Left renal pelvis (tissue), 4 donors: ENCODE results near the gene SEC22C. TPM values are rescaled to one million over a fixed set of nuclear protein-coding genes. Genes with fewer than 3 reads are reported as not detected.

ENCODE experiments used
- DNase-seq, 4 donors: peaks; one replicate each; pipeline ENCODE4 v3.0.0-alpha.2; 2013; ENCODE audit warnings: low read depth in 4 of 4, low spot score in 3 of 4
- polyA plus RNA-seq, 4 donors: library from polyadenylated mRNA; unstranded; fragments of 120-200 nt; gene quantifications; one replicate each; pipeline ENCODE4 v1.2.1, GENCODE V29; 2013; ENCODE audit not compliant: insufficient read length in 4 of 4

The SEC22C gene
- polyA plus RNA-seq, 4 donors = 43.9 to 47.6 (median 45.9) TPM

- no peak for DNase-seq
These were observed 65.8 kb downstream of the SEC22C start for GRCh38 chr3:42515976-42516375.

- no peak for DNase-seq
These were observed 66.3 kb downstream of the SEC22C start for GRCh38 chr3:42515391-42515916.

GRCh38 chr3:42514876-42515275 lies 66.9 kb downstream of the SEC22C start:
- DNase-seq = no peak

- no peak for DNase-seq
These were observed 68.2 kb downstream of the SEC22C start for GRCh38 chr3:42513521-42513920.

GRCh38 chr3:42513121-42513520 lies 68.6 kb downstream of the SEC22C start:
- no peak for DNase-seq

- DNase-seq = no peak
These were observed 70.0 kb downstream of the SEC22C start for GRCh38 chr3:42511736-42512135.

- DNase-seq = no peak
These were observed 70.6 kb downstream of the SEC22C start for GRCh38 chr3:42511201-42511600.

- DNase-seq = no peak
These were observed 71.4 kb downstream of the SEC22C start for GRCh38 chr3:42510325-42510724.

- no peak for DNase-seq
These were observed 72.7 kb downstream of the SEC22C start for GRCh38 chr3:42509111-42509510.

- DNase-seq = no peak
These were observed 73.2 kb downstream of the SEC22C start for GRCh38 chr3:42508562-42508961.

- DNase-seq = no peak
These were observed 73.9 kb downstream of the SEC22C start for GRCh38 chr3:42507761-42508335.

GRCh38 chr3:42507252-42507651 lies 74.5 kb downstream of the SEC22C start:
- no peak for DNase-seq

GRCh38 chr3:42505849-42506410 lies 75.8 kb downstream of the SEC22C start:
- DNase-seq = no peak

- no peak for DNase-seq
These were observed 76.5 kb downstream of the SEC22C start for GRCh38 chr3:42505128-42505848.

- DNase-seq = no peak
These were observed 77.2 kb downstream of the SEC22C start for GRCh38 chr3:42504334-42505127.

GRCh38 chr3:42503957-42504333 lies 77.8 kb downstream of the SEC22C start:
- no peak for DNase-seq

- DNase-seq = no peak
These were observed 78.4 kb downstream of the SEC22C start for GRCh38 chr3:42503251-42503924.

GRCh38 chr3:42502429-42503250 lies 79.1 kb downstream of the SEC22C start, which contains the start of gene VIPR1:
VIPR1 (plus strand) TSS chr3:42502643; CDS start chr3:42502736, 93 bp downstream.
- DNase-seq = peak; percentile 16 to 57 (median 44)

GRCh38 chr3:42501681-42502428 lies 79.9 kb downstream of the SEC22C start:
- no peak for DNase-seq
